GM23248 (cell line): ENCODE data around the gene NAALADL2. TPM values are rescaled to one million over a fixed set of nuclear protein-coding genes. Genes with fewer than 3 reads are reported as not detected.

Experiments
- DNase-seq: peaks from one replicate; pipeline ENCODE4 v3.0.0-alpha.2; 2015
- H2AFZ ChIP-seq: fragments of 200-600 bp; sonication (generic); 2 replicates; pipeline ENCODE4 v1.6.1; 2016; ENCODE audit warnings: antibody characterized with exemption
- H3F3A ChIP-seq: fragments of 200-600 bp; sonication (generic); 2 replicates; pipeline ENCODE4 v1.6.1; 2016; ENCODE audit warnings: mild to moderate bottlenecking, antibody characterized with exemption, mixed run types; ENCODE audit not compliant: insufficient read depth
- H3K27ac ChIP-seq: fragments of 200-600 bp; sonication (generic); 2 replicates; pipeline ENCODE4 v1.5.1; 2016; ENCODE audit warnings: mild to moderate bottlenecking
- H3K27me3 ChIP-seq: fragments of 200-600 bp; sonication (generic); replicated peaks from 2 replicates; pipeline ENCODE4 v1.6.1; 2016; ENCODE audit warnings: mild to moderate bottlenecking; ENCODE audit not compliant: insufficient read depth
- H3K36me3 ChIP-seq: fragments of 200-600 bp; sonication (generic); 2 replicates; pipeline ENCODE4 v1.6.1; 2016; ENCODE audit warnings: low read depth, mild to moderate bottlenecking
- H3K4me1 ChIP-seq: fragments of 200-600 bp; sonication (generic); 2 replicates; pipeline ENCODE4 v1.6.1; 2016; ENCODE audit warnings: mild to moderate bottlenecking; ENCODE audit not compliant: insufficient read depth
- H3K4me2 ChIP-seq: fragments of 200-600 bp; sonication (generic); one replicate; pipeline ENCODE4 v1.6.1; 2016; ENCODE audit warnings: mild to moderate bottlenecking; ENCODE audit not compliant: unreplicated experiment
- H3K4me3 ChIP-seq: fragments of 200-600 bp; sonication (generic); 2 replicates; pipeline ENCODE4 v1.5.1; 2016; ENCODE audit warnings: mild to moderate bottlenecking
- H3K79me2 ChIP-seq: fragments of 200-600 bp; sonication (generic); 2 replicates; pipeline ENCODE4 v1.6.1; 2016; ENCODE audit warnings: mild to moderate bottlenecking; ENCODE audit not compliant: insufficient read depth
- H3K9ac ChIP-seq: fragments of 200-600 bp; sonication (generic); 2 replicates; pipeline ENCODE4 v1.6.1; 2016; ENCODE audit warnings: mild to moderate bottlenecking
- H3K9me2 ChIP-seq: fragments of 200-600 bp; sonication (generic); 2 replicates; pipeline ENCODE4 v1.6.1; 2016; ENCODE audit warnings: mixed run types, mild to moderate bottlenecking, moderate library complexity; ENCODE audit not compliant: insufficient read depth
- H3K9me3 ChIP-seq: fragments of 200-600 bp; sonication (generic); one replicate; pipeline ENCODE4 v1.6.1; 2017; ENCODE audit warnings: low read depth
- H4K20me1 ChIP-seq: fragments of 200-600 bp; sonication (generic); 2 replicates; pipeline ENCODE4 v1.6.0; 2016; ENCODE audit not compliant: insufficient read depth
- EZH2 ChIP-seq: fragments of 200-600 bp; sonication (generic); IDR thresholded peaks from 2 replicates; pipeline ENCODE4 v1.6.1; 2018; ENCODE audit warnings: antibody characterized with exemption, mild to moderate bottlenecking; ENCODE audit not compliant: insufficient read depth, poor library complexity, severe bottlenecking
- EZH2phosphoT487 ChIP-seq: fragments of 200-600 bp; sonication (generic); IDR thresholded peaks from 2 replicates; pipeline ENCODE4 v1.6.1; 2018; ENCODE audit warnings: antibody characterized with exemption, moderate library complexity, mild to moderate bottlenecking, low read depth; ENCODE audit not compliant: insufficient read depth
- whole genome bisulfite sequencing, 2 experiments: methylation state at CpG; one replicate each; pipeline ENCODE4 v1.1.6; 2015 to 2017; ENCODE audit warnings: low lambda C conversion rate in 2 of 2, low coverage in 1 of 2; ENCODE audit errors: missing lambda C conversion rate in 2 of 2; 5-methylcytosine and 5-hydroxymethylcytosine counted together
- in situ Hi-C: fragments of 300-500 bp; cut with MboI; formaldehyde crosslinking; loops from 2 replicates; pipeline ENCODE4 v1.15.0; 2020
- polyA plus RNA-seq: library from polyadenylated mRNA; unstranded; fragments of >200 nt; fragmentation: Nextera tagmentation; extraction: Ambion mirVana; gene quantifications from 2 replicates; pipeline ENCODE4 v1.2.1, GENCODE V29; 2016
- total RNA-seq: library from RNA; depleted of rRNA; stranded (reverse); fragments of >200 nt; shearing (Covaris generic); gene quantifications from 2 replicates; pipeline ENCODE4 v1.2.3, GENCODE V29; 2014

NAALADL2 gene
- total and polyA plus RNA-seq, 2 experiments from 2014 or later: 20.5 to 81.0 TPM

DNA sequence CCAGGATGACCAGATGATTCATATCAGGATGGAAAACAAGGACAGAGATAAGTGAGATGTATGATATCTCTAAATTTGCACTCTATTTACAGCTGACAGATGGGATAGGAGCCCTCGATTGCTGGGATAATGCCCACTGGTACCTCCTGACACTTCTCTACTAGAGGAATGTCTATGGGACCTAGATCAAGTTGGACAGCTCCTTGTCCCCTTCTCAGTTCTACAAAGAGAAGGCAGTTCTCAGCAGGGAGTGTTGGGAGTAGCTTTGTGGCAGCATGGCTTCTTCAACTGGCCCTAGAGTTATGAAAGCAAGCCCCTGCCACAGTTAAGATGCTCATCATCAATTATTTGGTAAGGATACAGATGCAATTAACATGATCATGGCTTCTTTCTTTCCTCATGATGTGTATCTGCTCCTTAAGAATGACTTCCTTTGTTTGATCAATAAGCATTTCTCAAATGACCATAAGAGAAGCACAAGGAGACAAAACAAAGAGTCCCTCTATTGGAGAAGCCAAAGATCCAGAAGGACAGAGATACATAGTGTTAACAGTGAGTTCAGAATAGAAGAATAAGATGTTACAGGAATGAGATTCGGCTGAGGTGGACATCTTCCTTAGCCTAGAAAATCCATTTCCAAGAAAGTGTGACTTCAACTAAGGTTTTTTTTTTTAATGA, 481.3 kb downstream of the NAALADL2 start:
- no peaks in the 10 kb centered on the region for H3K9me2 ChIP-seq
- no peak overlapping the region for H3K4me2 ChIP-seq
- H3F3A ChIP-seq: peaks cover 9% of the 10 kb centered on the region; the same call in 1 of the 2 replicates
- DNase-seq: no peak
- TF ChIP-seq EZH2: no peak
- no peak for TF ChIP-seq EZH2phosphoT487
- no peaks in the 10 kb centered on the region for H3K9me3 ChIP-seq
- no peaks in the 10 kb centered on the region for H3K27me3 ChIP-seq
- H3K27ac ChIP-seq: no peak overlapping the region
- WGBS, 2 experiments: 78 to 92% methylated on average over 2 of the region's 2 CpGs
- peaks cover 21% of the 10 kb centered on the region for H3K4me1 ChIP-seq
- H3K79me2 ChIP-seq: no peaks in the 10 kb centered on the region
- H3K9ac ChIP-seq: no peak overlapping the region
- H3K4me3 ChIP-seq: no peak overlapping the region
- H3K36me3 ChIP-seq: no peaks in the 10 kb centered on the region
- H4K20me1 ChIP-seq: no peaks in the 10 kb centered on the region
- in situ Hi-C loops: no loop called here
- H2AFZ ChIP-seq: no peak overlapping the region

GRCh38 chr3:175342196-175342595, 483.1 kb downstream of the NAALADL2 start:
- Histone ChIP-seq H3K27ac (no peak overlapping the region), H3K4me2 (no peak overlapping the region), H3K4me3 (no peak overlapping the region), H3F3A (peaks cover 19% of the 10 kb centered on the region), H3K4me1 (peaks cover 23% of the 10 kb centered on the region), H3K9ac (no peak overlapping the region), H3K9me2 (no peaks in the 10 kb centered on the region), H4K20me1 (no peaks in the 10 kb centered on the region), H3K36me3 (no peaks in the 10 kb centered on the region), H2AFZ (no peak overlapping the region), H3K9me3 (no peaks in the 10 kb centered on the region), H3K79me2 (no peaks in the 10 kb centered on the region), H3K27me3 (no peaks in the 10 kb centered on the region)
- TF ChIP-seq EZH2: no peak
- TF ChIP-seq EZH2phosphoT487: no peak
- in situ Hi-C loops: no loop called here
- DNase-seq: no peak
- WGBS, 2 experiments: 60 to 64% methylated on average over 3 of the region's 3 CpGs

- H3K4me1 ChIP-seq: peaks cover 20% of the 10 kb centered on the region
- 54% methylated on average over 3 of the region's 3 CpGs for WGBS, 2 experiments
- in situ Hi-C loops: no loop called here
Measured at GRCh38 chr3:175343946-175344345, 484.8 kb downstream of the NAALADL2 start.

GRCh38 chr3:175346573-175347356, 487.6 kb downstream of the NAALADL2 start:
- Histone ChIP-seq H3K4me1 (peaks cover 9% of the 10 kb centered on the region), H3K79me2 (no peaks in the 10 kb centered on the region), H3F3A (peaks cover 17% of the 10 kb centered on the region), H3K4me3 (no peak overlapping the region), H4K20me1 (no peaks in the 10 kb centered on the region), H3K27me3 (no peaks in the 10 kb centered on the region), H3K36me3 (no peaks in the 10 kb centered on the region), H2AFZ (no peak overlapping the region), H3K27ac (no peak overlapping the region), H3K9me2 (no peaks in the 10 kb centered on the region), H3K4me2 (peak overlapping the region; percentile 43), H3K9ac (no peak overlapping the region), H3K9me3 (no peaks in the 10 kb centered on the region)
- TF ChIP-seq EZH2phosphoT487: no peak
- in situ Hi-C loops: no loop called here
- peak; percentile 95 for DNase-seq
- WGBS, 2 experiments: 37 to 38% methylated on average over 8 of the region's 8 CpGs

More at GRCh38 chr3:175343946-175344345, 484.8 kb downstream of the NAALADL2 start:
- DNase-seq: no peak
- no peak overlapping the region for H3K4me3 ChIP-seq
- no peak overlapping the region for H3K27ac ChIP-seq
- no peaks in the 10 kb centered on the region for H3K9me3 ChIP-seq
- H2AFZ ChIP-seq: no peak overlapping the region
- H3F3A ChIP-seq: peaks cover 26% of the 10 kb centered on the region
- no peaks in the 10 kb centered on the region for H3K9me2 ChIP-seq
- no peaks in the 10 kb centered on the region for H3K36me3 ChIP-seq
- no peaks in the 10 kb centered on the region for H3K27me3 ChIP-seq
- no peaks in the 10 kb centered on the region for H4K20me1 ChIP-seq
- H3K9ac ChIP-seq: no peak overlapping the region
- TF ChIP-seq EZH2phosphoT487 (no peak), EZH2 (no peak)
- no peak overlapping the region for H3K4me2 ChIP-seq
- no peaks in the 10 kb centered on the region for H3K79me2 ChIP-seq
